Ishikawa (cell line): ENCODE data around the gene TTN.

Experiments
- EP300 ChIP-seq: IDR thresholded peaks from 2 replicates; pipeline ENCODE4 v1.6.1; 2012; ENCODE audit warnings: borderline replicate concordance
- RAD21 ChIP-seq: IDR thresholded peaks from 2 replicates; pipeline ENCODE4 v1.6.1; 2012; ENCODE audit warnings: low read depth
- REST ChIP-seq: IDR thresholded peaks from 2 replicates; pipeline ENCODE4 v1.6.1; 2012; ENCODE audit warnings: low read depth, mild to moderate bottlenecking
- TEAD4 ChIP-seq: IDR thresholded peaks from 2 replicates; pipeline ENCODE4 v1.6.1; 2012
- TF ChIP-seq, protein P1 (sequence below): IDR thresholded peaks from 2 replicates; pipeline ENCODE4 v1.6.1; 2012
- TF ChIP-seq, protein P2 (sequence below): IDR thresholded peaks from 2 replicates; pipeline ENCODE4 v1.6.1; 2012

DNA sequence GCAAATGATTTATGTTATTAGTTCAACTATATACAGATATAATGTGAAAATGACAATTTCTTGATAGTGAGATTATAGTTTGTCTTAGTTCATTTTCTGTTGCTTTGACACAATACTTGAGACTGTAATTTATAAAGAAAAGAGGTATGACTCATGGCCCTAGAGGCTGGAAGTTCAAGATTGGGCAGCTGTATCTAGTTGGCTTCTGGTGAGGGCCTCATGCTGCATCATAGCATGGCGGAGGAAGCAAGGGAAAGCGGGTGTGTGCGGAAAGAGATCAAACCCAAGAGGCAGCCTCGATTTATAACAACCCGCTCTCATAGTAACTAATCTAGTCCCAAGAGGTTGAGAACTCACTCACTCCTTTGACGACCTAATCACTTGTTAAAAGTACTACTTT lies 315.6 kb downstream of the TTN start:
- TF ChIP-seq TEAD4 (no peak), REST (no peak), EP300 (no peak), RAD21 (no peak)
- TF ChIP-seq, protein P1, sequence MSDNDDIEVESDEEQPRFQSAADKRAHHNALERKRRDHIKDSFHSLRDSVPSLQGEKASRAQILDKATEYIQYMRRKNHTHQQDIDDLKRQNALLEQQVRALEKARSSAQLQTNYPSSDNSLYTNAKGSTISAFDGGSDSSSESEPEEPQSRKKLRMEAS: no peak
- TF ChIP-seq, protein P2, sequence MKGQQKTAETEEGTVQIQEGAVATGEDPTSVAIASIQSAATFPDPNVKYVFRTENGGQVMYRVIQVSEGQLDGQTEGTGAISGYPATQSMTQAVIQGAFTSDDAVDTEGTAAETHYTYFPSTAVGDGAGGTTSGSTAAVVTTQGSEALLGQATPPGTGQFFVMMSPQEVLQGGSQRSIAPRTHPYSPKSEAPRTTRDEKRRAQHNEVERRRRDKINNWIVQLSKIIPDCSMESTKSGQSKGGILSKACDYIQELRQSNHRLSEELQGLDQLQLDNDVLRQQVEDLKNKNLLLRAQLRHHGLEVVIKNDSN: no peak
